Fibroblast of lung (primary cell): ENCODE measurements around the gene SLC24A5.

Source experiments
- CTCF ChIP-seq, 2 donors: IDR thresholded peaks in 1 of 2; conservative IDR thresholded peaks in 1 of 2; 1 replicate in 1 of 2; 2 replicates in 1 of 2; pipeline ENCODE4 v1.5.1; 2011 to 2012; ENCODE audit warnings: low read length in 2 of 2, control low read depth in 1 of 2, inconsistent platforms in 1 of 2, low read depth in 1 of 2, mild to moderate bottlenecking in 1 of 2
- EZH2 ChIP-seq: IDR thresholded peaks from 2 replicates; pipeline ENCODE4 v1.5.1; 2012; ENCODE audit warnings: low read length, control low read depth, mild to moderate bottlenecking; ENCODE audit errors: missing control alignments

GRCh38 chr15:48097264-48097663 is 23.5 kb upstream of the SLC24A5 start:
- TF ChIP-seq CTCF (conservative IDR thresholded peaks at IDR 0.05 in 1 of 2, IDR thresholded peaks at IDR 0.05 in 1 of 2; ENCODE audit: low read depth in 1 of 2, low read length in 2 of 2), result no peak
- no peak for TF ChIP-seq EZH2
